ENCODE results near the gene YPEL5. TPM values are rescaled to one million over a fixed set of nuclear protein-coding genes. Genes with fewer than 3 reads are reported as not detected.
A peak's percentile ranks its signal among the peaks of the same experiment; 100 is the strongest.

The YPEL5 gene
- total and polyA plus RNA-seq, 2 experiments from 2014 or later = 94.4 to 98.3 TPM

DNA sequence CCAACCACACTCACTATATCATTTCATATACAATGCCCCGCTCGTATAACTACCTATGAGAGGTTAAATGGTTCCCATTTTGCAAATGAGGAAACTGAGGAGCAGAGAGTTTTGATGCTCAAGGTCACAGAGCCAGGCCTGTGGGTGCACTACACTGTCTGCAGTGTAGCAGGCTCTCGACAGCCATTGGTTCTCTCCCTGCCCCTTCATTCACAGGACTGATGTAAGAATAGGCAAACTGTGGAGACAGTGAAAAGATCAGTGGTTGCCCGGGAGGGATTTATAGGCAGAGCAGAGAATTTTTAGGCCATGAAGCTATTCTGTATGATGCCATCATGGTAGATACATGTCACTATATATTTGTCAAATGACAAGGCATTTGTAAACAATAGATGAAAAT lies 45.5 kb downstream of the YPEL5 start:
- no peaks in the 10 kb centered on the region for H3K79me2 ChIP-seq
- no peak overlapping the region for H3K4me3 ChIP-seq
- no peaks in the 10 kb centered on the region for H3K9me2 ChIP-seq (replicated peaks; ENCODE audit: insufficient read depth)
- no peak overlapping the region for H2AFZ ChIP-seq
- peaks cover 11% of the 10 kb centered on the region for H3K4me1 ChIP-seq (ENCODE audit: insufficient read depth)
- H3K36me3 ChIP-seq (replicated peaks; ENCODE audit: insufficient read depth, low read depth) = no peaks in the 10 kb centered on the region
- H3K9me3 ChIP-seq (ENCODE audit: low read depth) = no peaks in the 10 kb centered on the region
- 73% methylated on average over 4 of the region's 4 CpGs for WGBS (ENCODE audit: low lambda C conversion rate, missing lambda C conversion rate)
- no peaks in the 10 kb centered on the region for H4K20me1 ChIP-seq (ENCODE audit: insufficient read depth, poor library complexity, severe bottlenecking)
- TF ChIP-seq EZH2 (IDR thresholded peaks at IDR 0.05; ENCODE audit: borderline replicate concordance) (no peak), EZH2phosphoT487 (IDR thresholded peaks at IDR 0.05; ENCODE audit: low read depth, severe bottlenecking, unreplicated experiment) (no peak)
- TF ChIP-seq, protein P1, sequence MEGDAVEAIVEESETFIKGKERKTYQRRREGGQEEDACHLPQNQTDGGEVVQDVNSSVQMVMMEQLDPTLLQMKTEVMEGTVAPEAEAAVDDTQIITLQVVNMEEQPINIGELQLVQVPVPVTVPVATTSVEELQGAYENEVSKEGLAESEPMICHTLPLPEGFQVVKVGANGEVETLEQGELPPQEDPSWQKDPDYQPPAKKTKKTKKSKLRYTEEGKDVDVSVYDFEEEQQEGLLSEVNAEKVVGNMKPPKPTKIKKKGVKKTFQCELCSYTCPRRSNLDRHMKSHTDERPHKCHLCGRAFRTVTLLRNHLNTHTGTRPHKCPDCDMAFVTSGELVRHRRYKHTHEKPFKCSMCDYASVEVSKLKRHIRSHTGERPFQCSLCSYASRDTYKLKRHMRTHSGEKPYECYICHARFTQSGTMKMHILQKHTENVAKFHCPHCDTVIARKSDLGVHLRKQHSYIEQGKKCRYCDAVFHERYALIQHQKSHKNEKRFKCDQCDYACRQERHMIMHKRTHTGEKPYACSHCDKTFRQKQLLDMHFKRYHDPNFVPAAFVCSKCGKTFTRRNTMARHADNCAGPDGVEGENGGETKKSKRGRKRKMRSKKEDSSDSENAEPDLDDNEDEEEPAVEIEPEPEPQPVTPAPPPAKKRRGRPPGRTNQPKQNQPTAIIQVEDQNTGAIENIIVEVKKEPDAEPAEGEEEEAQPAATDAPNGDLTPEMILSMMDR (IDR thresholded peaks at IDR 0.05; ENCODE audit: poor library complexity) = no peak
- H3K27me3 ChIP-seq = no peaks in the 10 kb centered on the region
- no peak for DNase-seq (ENCODE audit: low spot score)
- no peak overlapping the region for H3K4me2 ChIP-seq
- H3K27ac ChIP-seq = no peak overlapping the region

- 82% methylated on average over 13 of the region's 13 CpGs for WGBS (ENCODE audit: low lambda C conversion rate, missing lambda C conversion rate)
- peaks cover 11% of the 10 kb centered on the region for H3K4me1 ChIP-seq (ENCODE audit: insufficient read depth)
- peak; percentile 28 for DNase-seq (ENCODE audit: low spot score)
- no peak overlapping the region for H3K4me3 ChIP-seq
- no peak overlapping the region for H3K27ac ChIP-seq
- H3K9me2 ChIP-seq (replicated peaks; ENCODE audit: insufficient read depth) = no peaks in the 10 kb centered on the region
- TF ChIP-seq EZH2phosphoT487 (IDR thresholded peaks at IDR 0.05; ENCODE audit: low read depth, severe bottlenecking, unreplicated experiment) (no peak), EZH2 (IDR thresholded peaks at IDR 0.05; ENCODE audit: borderline replicate concordance) (no peak)
- TF ChIP-seq, protein P1 (IDR thresholded peaks at IDR 0.05; ENCODE audit: poor library complexity) = no peak
- H3K9me3 ChIP-seq (ENCODE audit: low read depth) = no peaks in the 10 kb centered on the region
- no peaks in the 10 kb centered on the region for H3K79me2 ChIP-seq
- no peaks in the 10 kb centered on the region for H3K36me3 ChIP-seq (replicated peaks; ENCODE audit: insufficient read depth, low read depth)
- H3K4me2 ChIP-seq = no peak overlapping the region
- H4K20me1 ChIP-seq (ENCODE audit: insufficient read depth, poor library complexity, severe bottlenecking) = no peaks in the 10 kb centered on the region
- no peak overlapping the region for H2AFZ ChIP-seq
- no peaks in the 10 kb centered on the region for H3K27me3 ChIP-seq
Observed at GRCh38 chr2:30193104-30193681, 46.4 kb downstream of the YPEL5 start.

DNA sequence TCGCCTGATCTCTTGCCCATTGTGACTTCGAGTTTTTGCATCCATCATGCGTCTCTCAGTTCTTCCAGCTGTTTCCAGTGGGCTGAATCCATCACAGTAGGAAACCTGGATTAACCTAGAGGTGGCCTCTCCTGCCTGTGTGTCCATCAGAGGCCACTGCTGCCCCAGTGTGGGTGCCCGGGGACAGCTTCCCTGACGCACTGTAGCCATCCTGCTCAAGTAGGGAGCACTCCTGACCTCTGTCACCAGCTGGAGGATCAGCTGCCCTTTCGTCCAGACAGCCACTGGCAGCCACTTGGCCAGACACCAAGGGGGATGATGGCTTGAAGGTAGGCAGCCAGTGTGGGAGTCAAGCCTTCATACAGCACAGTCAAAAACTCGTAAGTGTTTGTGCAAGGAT lies 47.6 kb downstream of the YPEL5 start:
- Histone ChIP-seq H3K9me2 (replicated peaks; ENCODE audit: insufficient read depth) (no peaks in the 10 kb centered on the region), H2AFZ (no peak overlapping the region), H3K27me3 (no peaks in the 10 kb centered on the region), H3K27ac (no peak overlapping the region), H3K4me1 (ENCODE audit: insufficient read depth) (peaks cover 11% of the 10 kb centered on the region), H3K4me2 (no peak overlapping the region), H3K4me3 (no peak overlapping the region), H3K9me3 (ENCODE audit: low read depth) (no peaks in the 10 kb centered on the region), H3K36me3 (replicated peaks; ENCODE audit: insufficient read depth, low read depth) (no peaks in the 10 kb centered on the region), H3K79me2 (no peaks in the 10 kb centered on the region), H4K20me1 (ENCODE audit: insufficient read depth, poor library complexity, severe bottlenecking) (no peaks in the 10 kb centered on the region)
- DNase-seq (ENCODE audit: low spot score) = no peak
- 92% methylated on average over 7 of the region's 7 CpGs for WGBS (ENCODE audit: low lambda C conversion rate, missing lambda C conversion rate)
- TF ChIP-seq, protein P1 (IDR thresholded peaks at IDR 0.05; ENCODE audit: poor library complexity) = no peak
- TF ChIP-seq EZH2phosphoT487 (IDR thresholded peaks at IDR 0.05; ENCODE audit: low read depth, severe bottlenecking, unreplicated experiment) = no peak
- TF ChIP-seq EZH2 (IDR thresholded peaks at IDR 0.05; ENCODE audit: borderline replicate concordance) = no peak

Measured in hepatocyte (in vitro differentiated cells).